ENCODE results near the gene AHCYL1. TPM values are rescaled to one million over a fixed set of nuclear protein-coding genes. Genes with fewer than 3 reads are reported as not detected.
A peak's percentile ranks its signal among the peaks of the same experiment; 100 is the strongest.

The AHCYL1 gene
- polyA plus RNA-seq, 1 experiment: 133 TPM

- ChIA-PET CTCF (interaction anchor here (0.5 to 15.3 kb wide), 4 partner anchors 107 to 339 kb away, joined by 3 to 535 read pairs (median 4); no protein-coding TSS in a partner anchor), POLR2A (interaction anchor here (0.6 to 1.1 kb wide), 6 partner anchors 19 to 202 kb away, joined by 3 to 6 read pairs (median 3); no protein-coding TSS in a partner anchor)
- Histone ChIP-seq H3K4me3 (ENCODE audit: low read depth, low read length) (no peak overlapping the region), H3K27ac (ENCODE audit: low read depth, low read length) (peak overlapping the region; percentile 74), H3K9me3 (ENCODE audit: control insufficient read depth, insufficient read depth, low read length) (peaks cover 19% of the 10 kb centered on the region), H3K27me3 (ENCODE audit: control insufficient read depth, insufficient read depth, low read length) (no peaks in the 10 kb centered on the region)
- TF ChIP-seq, protein P1, sequence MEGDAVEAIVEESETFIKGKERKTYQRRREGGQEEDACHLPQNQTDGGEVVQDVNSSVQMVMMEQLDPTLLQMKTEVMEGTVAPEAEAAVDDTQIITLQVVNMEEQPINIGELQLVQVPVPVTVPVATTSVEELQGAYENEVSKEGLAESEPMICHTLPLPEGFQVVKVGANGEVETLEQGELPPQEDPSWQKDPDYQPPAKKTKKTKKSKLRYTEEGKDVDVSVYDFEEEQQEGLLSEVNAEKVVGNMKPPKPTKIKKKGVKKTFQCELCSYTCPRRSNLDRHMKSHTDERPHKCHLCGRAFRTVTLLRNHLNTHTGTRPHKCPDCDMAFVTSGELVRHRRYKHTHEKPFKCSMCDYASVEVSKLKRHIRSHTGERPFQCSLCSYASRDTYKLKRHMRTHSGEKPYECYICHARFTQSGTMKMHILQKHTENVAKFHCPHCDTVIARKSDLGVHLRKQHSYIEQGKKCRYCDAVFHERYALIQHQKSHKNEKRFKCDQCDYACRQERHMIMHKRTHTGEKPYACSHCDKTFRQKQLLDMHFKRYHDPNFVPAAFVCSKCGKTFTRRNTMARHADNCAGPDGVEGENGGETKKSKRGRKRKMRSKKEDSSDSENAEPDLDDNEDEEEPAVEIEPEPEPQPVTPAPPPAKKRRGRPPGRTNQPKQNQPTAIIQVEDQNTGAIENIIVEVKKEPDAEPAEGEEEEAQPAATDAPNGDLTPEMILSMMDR (IDR thresholded peaks at IDR 0.05; ENCODE audit: low read depth, low read length): no peak
- DNase-seq (ENCODE audit: low read depth, low spot score): no peak
These were observed 5.6 kb upstream of the AHCYL1 start for GRCh38 chr1:109978761-109979488.

- ChIA-PET CTCF (interaction anchor here (1.0 to 15.3 kb wide), 4 partner anchors 187 to 434 kb away, joined by 3 to 535 read pairs (median 4); no protein-coding TSS in a partner anchor), POLR2A (interaction anchor here (0.6 to 1.1 kb wide), 5 partner anchors 20 to 203 kb away, joined by 3 to 6 read pairs (median 3); no protein-coding TSS in a partner anchor)
- Histone ChIP-seq H3K27me3 (ENCODE audit: control insufficient read depth, insufficient read depth, low read length) (no peaks in the 10 kb centered on the region), H3K9me3 (ENCODE audit: control insufficient read depth, insufficient read depth, low read length) (peaks cover 19% of the 10 kb centered on the region), H3K27ac (ENCODE audit: low read depth, low read length) (peak overlapping the region; percentile 74), H3K4me3 (ENCODE audit: low read depth, low read length) (no peak overlapping the region)
- TF ChIP-seq, protein P1 (IDR thresholded peaks at IDR 0.05; ENCODE audit: low read depth, low read length): no peak
- no peak for DNase-seq (ENCODE audit: low read depth, low spot score)
These were observed 5.0 kb upstream of the AHCYL1 start for GRCh38 chr1:109979489-109980091.

DNA sequence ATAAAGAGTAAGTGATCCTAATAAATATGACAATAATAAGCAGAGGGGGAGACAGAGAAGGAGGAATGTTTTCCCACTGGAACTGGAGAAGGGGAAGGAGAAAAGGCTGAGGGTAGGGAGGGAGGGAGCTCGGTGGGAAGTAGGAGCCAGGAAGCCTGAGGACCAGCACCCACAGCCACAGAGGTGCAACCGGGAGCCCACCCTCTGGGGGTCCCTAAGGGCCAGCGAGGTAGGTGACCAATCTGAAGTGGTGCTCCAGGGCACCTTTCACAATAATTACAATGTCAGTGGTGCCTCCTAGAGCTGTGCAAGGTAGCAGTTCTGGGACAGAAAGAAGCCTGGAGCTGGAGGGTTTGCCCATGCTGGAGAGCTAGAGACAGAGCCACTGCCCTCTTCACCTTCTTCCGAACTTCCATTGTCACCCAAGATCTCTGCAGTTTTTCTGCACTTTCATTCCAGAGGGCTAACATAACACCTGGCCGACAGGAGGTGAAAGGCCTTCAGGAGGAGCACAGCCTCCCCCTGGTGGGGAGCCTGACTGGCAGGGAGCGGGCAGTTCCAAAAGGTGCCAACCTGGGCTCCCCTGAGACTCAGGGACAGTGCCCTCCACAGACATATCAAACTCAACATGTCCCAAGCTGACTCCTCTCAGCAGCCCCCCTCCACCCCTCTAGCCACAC lies 4.1 kb upstream of the AHCYL1 start:
- Histone ChIP-seq H3K9me3 (ENCODE audit: control insufficient read depth, insufficient read depth, low read length) (peaks cover 22% of the 10 kb centered on the region), H3K27me3 (ENCODE audit: control insufficient read depth, insufficient read depth, low read length) (no peaks in the 10 kb centered on the region), H3K27ac (ENCODE audit: low read depth, low read length) (no peak overlapping the region), H3K4me3 (ENCODE audit: low read depth, low read length) (no peak overlapping the region)
- DNase-seq (ENCODE audit: low read depth, low spot score): no peak
- TF ChIP-seq, protein P1 (IDR thresholded peaks at IDR 0.05; ENCODE audit: low read depth, low read length): peak; percentile 54
- POLR2A ChIA-PET: interaction anchor here (1.1 kb wide), 2 partner anchors 103 to 203 kb away, joined by 3 read pairs; no protein-coding TSS in a partner anchor
- CTCF ChIA-PET: interaction anchor here (1.1 to 15.3 kb wide), 4 partner anchors 189 to 434 kb away, joined by 3 to 535 read pairs (median 7); no protein-coding TSS in a partner anchor

- TF ChIP-seq, protein P1 (IDR thresholded peaks at IDR 0.05; ENCODE audit: low read depth, low read length): no peak
- Histone ChIP-seq H3K9me3 (ENCODE audit: control insufficient read depth, insufficient read depth, low read length) (peaks cover 20% of the 10 kb centered on the region), H3K27ac (ENCODE audit: low read depth, low read length) (no peak overlapping the region), H3K4me3 (ENCODE audit: low read depth, low read length) (no peak overlapping the region), H3K27me3 (ENCODE audit: control insufficient read depth, insufficient read depth, low read length) (no peaks in the 10 kb centered on the region)
- no peak for DNase-seq (ENCODE audit: low read depth, low spot score)
- POLR2A ChIA-PET: no interaction called here
- CTCF ChIA-PET: interaction anchor here (1.1 to 15.3 kb wide), 4 partner anchors 189 to 435 kb away, joined by 3 to 535 read pairs (median 7); no protein-coding TSS in a partner anchor
These were observed 3.6 kb upstream of the AHCYL1 start for GRCh38 chr1:109981004-109981335.

All from AG04450 (cell line).